ENCODE results near the gene LETMD1. TPM values are rescaled to one million over a fixed set of nuclear protein-coding genes. Genes with fewer than 3 reads are reported as not detected.
A peak's percentile ranks its signal among the peaks of the same experiment; 100 is the strongest.

The LETMD1 gene
- total and polyA plus RNA-seq, 9 of the 15 experiments (the other 6 are each of a cell fraction or from before 2014, with no cell fraction given): 58.7 to 163 (median 75.4) TPM

DNA sequence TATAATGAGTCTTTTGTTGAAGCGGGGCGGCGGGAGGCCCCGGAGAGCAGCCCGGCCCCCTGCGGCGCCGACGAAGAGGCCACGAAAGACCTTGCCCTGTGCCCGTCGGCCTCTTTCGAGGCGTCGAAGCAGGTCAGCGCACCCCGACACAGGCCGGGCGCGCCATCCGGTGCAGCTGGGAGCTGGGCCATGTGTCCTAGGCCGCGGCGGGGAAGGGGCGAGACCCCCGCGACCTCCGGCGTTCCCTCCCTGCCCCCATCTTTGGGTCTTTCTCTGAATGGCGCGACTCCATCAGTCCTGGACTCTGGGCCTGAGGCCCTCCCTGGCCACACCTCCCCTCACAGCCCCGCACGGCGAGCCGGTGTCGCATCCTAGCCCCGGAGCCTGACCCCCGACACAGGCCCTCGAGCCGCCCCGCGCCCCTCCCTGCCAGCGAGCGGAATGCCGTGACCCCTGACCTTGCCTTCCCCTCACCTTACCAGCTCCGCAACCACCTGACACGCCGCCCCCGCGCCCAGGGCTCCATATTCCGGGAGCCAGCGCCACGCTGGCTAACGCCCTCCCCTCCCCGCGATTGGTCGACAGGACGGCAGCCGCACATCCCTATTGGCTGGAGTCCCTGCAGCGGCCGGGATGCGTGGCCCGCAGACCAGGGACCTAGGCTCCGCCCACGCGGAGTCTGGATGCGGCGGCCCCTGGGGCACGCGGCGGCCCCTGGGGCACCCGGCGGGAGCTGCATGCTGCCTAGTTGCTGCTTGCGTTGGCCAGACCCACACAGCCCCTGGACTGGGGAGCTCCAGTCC lies 22.1 kb upstream of the LETMD1 start, which contains the start of gene SLC11A2 (continued):
- TF ChIP-seq ZNF766 (CRISPR knock-in tag; conservative IDR thresholded peaks at IDR 0.05) (peak; percentile 68; the same call in 1 of the 2 replicates), SRSF3 (IDR thresholded peaks at IDR 0.05; ENCODE audit: insufficient read depth, low read length) (0 out of 2 replicates have a peak, but pooled peaks have one; percentile 62), PRPF4 (IDR thresholded peaks at IDR 0.05; ENCODE audit: insufficient read depth, low read depth, low read length, poor library complexity, severe bottlenecking) (peak; percentile 34), ASH1L (IDR thresholded peaks at IDR 0.05; ENCODE audit: borderline replicate concordance, low read depth, partially characterized antibody) (peak; percentile 85), ZNF217 (CRISPR knock-in tag; IDR thresholded peaks at IDR 0.05) (no peak), L3MBTL2 (IDR thresholded peaks at IDR 0.05) (peak; percentile 91), TEAD4 (IDR thresholded peaks at IDR 0.05; ENCODE audit: low read length) (no peak), TEAD4 (CRISPR knock-in tag; IDR thresholded peaks at IDR 0.05; ENCODE audit: borderline replicate concordance) (peak; percentile 85; the same call in 1 of the 2 replicates), ZNF584 (CRISPR knock-in tag; IDR thresholded peaks at IDR 0.05; ENCODE audit: low read depth) (no peak), SUPT5H (IDR thresholded peaks at IDR 0.05) (peak; percentile 79), NR4A1 (CRISPR knock-in tag; IDR thresholded peaks at IDR 0.05) (peak; percentile 43; the same call in 1 of the 2 replicates), NR4A1 (tag; IDR thresholded peaks at IDR 0.05) (0 out of 2 replicates have a peak, but pooled peaks have one; percentile 20), SAP30 (IDR thresholded peaks at IDR 0.05; ENCODE audit: borderline replicate concordance, insufficient read depth, low read depth, low read length, poor library complexity, severe bottlenecking) (peak; percentile 66), HLTF (IDR thresholded peaks at IDR 0.05) (peak; percentile 62; the same call in 1 of the 2 replicates)
- TF ChIP-seq, protein P1, sequence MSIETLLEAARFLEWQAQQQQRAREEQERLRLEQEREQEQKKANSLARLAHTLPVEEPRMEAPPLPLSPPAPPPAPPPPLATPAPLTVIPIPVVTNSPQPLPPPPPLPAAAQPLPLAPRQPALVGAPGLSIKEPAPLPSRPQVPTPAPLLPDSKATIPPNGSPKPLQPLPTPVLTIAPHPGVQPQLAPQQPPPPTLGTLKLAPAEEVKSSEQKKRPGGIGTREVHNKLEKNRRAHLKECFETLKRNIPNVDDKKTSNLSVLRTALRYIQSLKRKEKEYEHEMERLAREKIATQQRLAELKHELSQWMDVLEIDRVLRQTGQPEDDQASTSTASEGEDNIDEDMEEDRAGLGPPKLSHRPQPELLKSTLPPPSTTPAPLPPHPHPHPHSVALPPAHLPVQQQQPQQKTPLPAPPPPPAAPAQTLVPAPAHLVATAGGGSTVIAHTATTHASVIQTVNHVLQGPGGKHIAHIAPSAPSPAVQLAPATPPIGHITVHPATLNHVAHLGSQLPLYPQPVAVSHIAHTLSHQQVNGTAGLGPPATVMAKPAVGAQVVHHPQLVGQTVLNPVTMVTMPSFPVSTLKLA (conservative IDR thresholded peaks at IDR 0.05): peak; percentile 79 to 88
- TF ChIP-seq, protein P2, sequence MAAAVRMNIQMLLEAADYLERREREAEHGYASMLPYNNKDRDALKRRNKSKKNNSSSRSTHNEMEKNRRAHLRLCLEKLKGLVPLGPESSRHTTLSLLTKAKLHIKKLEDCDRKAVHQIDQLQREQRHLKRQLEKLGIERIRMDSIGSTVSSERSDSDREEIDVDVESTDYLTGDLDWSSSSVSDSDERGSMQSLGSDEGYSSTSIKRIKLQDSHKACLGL (CRISPR knock-in tag; IDR thresholded peaks at IDR 0.05; ENCODE audit: borderline replicate concordance, poor library complexity, severe bottlenecking): no peak
- TF ChIP-seq, protein P3, sequence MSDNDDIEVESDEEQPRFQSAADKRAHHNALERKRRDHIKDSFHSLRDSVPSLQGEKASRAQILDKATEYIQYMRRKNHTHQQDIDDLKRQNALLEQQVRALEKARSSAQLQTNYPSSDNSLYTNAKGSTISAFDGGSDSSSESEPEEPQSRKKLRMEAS (CRISPR knock-in tag; IDR thresholded peaks at IDR 0.05): peak; percentile 99
- TF ChIP-seq, protein P4, sequence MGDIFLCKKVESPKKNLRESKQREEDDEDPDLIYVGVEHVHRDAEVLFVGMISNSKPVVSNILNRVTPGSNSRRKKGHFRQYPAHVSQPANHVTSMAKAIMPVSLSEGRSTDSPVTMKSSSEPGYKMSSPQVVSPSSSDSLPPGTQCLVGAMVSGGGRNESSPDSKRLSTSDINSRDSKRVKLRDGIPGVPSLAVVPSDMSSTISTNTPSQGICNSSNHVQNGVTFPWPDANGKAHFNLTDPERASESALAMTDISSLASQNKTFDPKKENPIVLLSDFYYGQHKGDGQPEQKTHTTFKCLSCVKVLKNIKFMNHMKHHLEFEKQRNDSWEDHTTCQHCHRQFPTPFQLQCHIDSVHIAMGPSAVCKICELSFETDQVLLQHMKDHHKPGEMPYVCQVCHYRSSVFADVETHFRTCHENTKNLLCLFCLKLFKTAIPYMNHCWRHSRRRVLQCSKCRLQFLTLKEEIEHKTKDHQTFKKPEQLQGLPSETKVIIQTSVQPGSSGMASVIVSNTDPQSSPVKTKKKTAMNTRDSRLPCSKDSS (IDR thresholded peaks at IDR 0.05; ENCODE audit: low read depth, partially characterized antibody): no peak
- TF ChIP-seq, protein P5, sequence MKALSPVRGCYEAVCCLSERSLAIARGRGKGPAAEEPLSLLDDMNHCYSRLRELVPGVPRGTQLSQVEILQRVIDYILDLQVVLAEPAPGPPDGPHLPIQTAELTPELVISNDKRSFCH (CRISPR knock-in tag; IDR thresholded peaks at IDR 0.05): no peak
- TF ChIP-seq, protein P5 (tag; IDR thresholded peaks at IDR 0.05): no peak
- TF ChIP-seq, protein P6, sequence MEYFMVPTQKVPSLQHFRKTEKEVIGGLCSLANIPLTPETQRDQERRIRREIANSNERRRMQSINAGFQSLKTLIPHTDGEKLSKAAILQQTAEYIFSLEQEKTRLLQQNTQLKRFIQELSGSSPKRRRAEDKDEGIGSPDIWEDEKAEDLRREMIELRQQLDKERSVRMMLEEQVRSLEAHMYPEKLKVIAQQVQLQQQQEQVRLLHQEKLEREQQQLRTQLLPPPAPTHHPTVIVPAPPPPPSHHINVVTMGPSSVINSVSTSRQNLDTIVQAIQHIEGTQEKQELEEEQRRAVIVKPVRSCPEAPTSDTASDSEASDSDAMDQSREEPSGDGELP (CRISPR knock-in tag; IDR thresholded peaks at IDR 0.05; ENCODE audit: borderline replicate concordance): peak; percentile 93

All from K562 (cell line).